Mammary epithelial cell (primary cell): Measurements from ENCODE around the gene DIPK2B.

Source experiments
- CTCF ChIP-seq, 2 donors: IDR thresholded peaks in 1 of 2; conservative IDR thresholded peaks in 1 of 2; 2 replicates each; pipeline ENCODE4 v1.5.1; 2011 to 2012; ENCODE audit warnings: inconsistent platforms in 2 of 2, low read length in 2 of 2, mild to moderate bottlenecking in 2 of 2, control low read depth in 1 of 2, low read depth in 1 of 2; ENCODE audit not compliant: insufficient read depth in 1 of 2; ENCODE audit errors: extremely low read depth in 1 of 2
- EZH2 ChIP-seq: IDR thresholded peaks from 2 replicates; pipeline ENCODE4 v1.6.1; 2012; ENCODE audit warnings: low read length, inconsistent platforms, borderline replicate concordance

GRCh38 chrX:45238489-45238888, 37.8 kb upstream of the DIPK2B start:
- no peak for TF ChIP-seq EZH2
- no peak for TF ChIP-seq CTCF (conservative IDR thresholded peaks at IDR 0.05 in 1 of 2, IDR thresholded peaks at IDR 0.05 in 1 of 2; ENCODE audit: extremely low read depth in 1 of 2, insufficient read depth in 1 of 2, low read depth in 1 of 2, low read length in 2 of 2)
